HEK293 (cell line): ENCODE results near the gene KCNMB2.

Experiments
- CTCF ChIP-seq: fragments of 450-650 bp; formaldehyde crosslinking; IDR thresholded peaks from 2 replicates; pipeline ENCODE4 v1.5.1; 2016; ENCODE audit warnings: missing biosample characterization, missing genetic modification characterization
- KLF10 ChIP-seq: fragments of 450-650 bp; IDR thresholded peaks from 2 replicates; pipeline ENCODE4 v1.5.1; 2018; ENCODE audit warnings: missing biosample characterization, mild to moderate bottlenecking, missing genetic modification characterization
- ZFP69B ChIP-seq: fragments of 450-650 bp; formaldehyde crosslinking; IDR thresholded peaks from 2 replicates; pipeline ENCODE4 v1.5.1; 2016; ENCODE audit warnings: missing biosample characterization, missing genetic modification characterization
- ZNF23 ChIP-seq: fragments of 450-650 bp; formaldehyde crosslinking; IDR thresholded peaks from 2 replicates; pipeline ENCODE4 v1.5.1; 2016; ENCODE audit warnings: missing biosample characterization, missing genetic modification characterization, borderline replicate concordance
- ZNF341 ChIP-seq: fragments of 450-650 bp; formaldehyde crosslinking; IDR thresholded peaks from 2 replicates; pipeline ENCODE4; 2016; ENCODE audit warnings: low read depth, missing biosample characterization, missing genetic modification characterization
- ZNF768 ChIP-seq: fragments of 450-650 bp; formaldehyde crosslinking; IDR thresholded peaks from 2 replicates; pipeline ENCODE4 v1.5.1; 2018; ENCODE audit warnings: missing biosample characterization, mild to moderate bottlenecking, missing genetic modification characterization

- TF ChIP-seq CTCF (tag by site-specific recombination) (no peak), ZNF768 (no peak), ZNF23 (tag by site-specific recombination) (no peak), ZFP69B (no peak), ZNF341 (tag by site-specific recombination) (no peak), KLF10 (tag by site-specific recombination) (no peak)
These were observed 27.8 kb upstream of the KCNMB2 start for GRCh38 chr3:178508443-178508825.
